PC-3 (cell line): ENCODE measurements around the gene ADAMTSL3.

Experiments
- CTCF ChIP-seq: fragments of 300-600 bp; sonication (generic); conservative IDR thresholded peaks from 2 replicates; pipeline ENCODE4 v1.5.1; 2017; ENCODE audit warnings: antibody characterized with exemption, low read depth, mild to moderate bottlenecking, low read length
- EZH2phosphoT487 ChIP-seq: fragments of 300-600 bp; sonication (generic); IDR thresholded peaks from 2 replicates; pipeline ENCODE4 v1.6.1; 2018; ENCODE audit warnings: mild to moderate bottlenecking, antibody characterized with exemption, low read length, borderline replicate concordance

- TF ChIP-seq EZH2phosphoT487 (no peak), CTCF (no peak)
Observed at GRCh38 chr15:83775738-83776137, 121.8 kb downstream of the ADAMTSL3 start.
